Keratinocyte (primary cell): Measurements from ENCODE around the gene DYRK2.

Experiments used
- CTCF ChIP-seq, 3 experiments: IDR thresholded peaks in 1 of 3; conservative IDR thresholded peaks in 1 of 3; optimal IDR thresholded peaks in 1 of 3; 2 replicates in 2 of 3; 3 replicates in 1 of 3; pipeline versions ENCODE3 to v1.5.1; 2011; ENCODE audit warnings: low read length in 3 of 3, mild to moderate bottlenecking in 3 of 3, moderate library complexity in 2 of 3, control low read depth in 1 of 3, inconsistent platforms in 1 of 3; ENCODE audit not compliant: insufficient read depth in 2 of 3; ENCODE audit errors: extremely low read depth in 1 of 3
- EZH2 ChIP-seq: IDR thresholded peaks from one replicate; pipeline ENCODE4 v1.6.1; 2012; ENCODE audit warnings: inconsistent platforms, mild to moderate bottlenecking, low read length, moderate library complexity

GRCh38 chr12:67609226-67609870, 39.2 kb upstream of the DYRK2 start:
- TF ChIP-seq CTCF (optimal IDR thresholded peaks at IDR 0.05 in 1 of 3, IDR thresholded peaks at IDR 0.05 in 1 of 3, conservative IDR thresholded peaks at IDR 0.05 in 1 of 3; ENCODE audit: extremely low read depth in 1 of 3, insufficient read depth in 2 of 3, low read length in 3 of 3) (no peak), EZH2 (no peak)
